ENCODE results near the gene ZNF738. TPM values are rescaled to one million over a fixed set of nuclear protein-coding genes. Genes with fewer than 3 reads are reported as not detected.
"Not testable (repeated sequence)": the region's sequence is repeated elsewhere in the genome, so short reads cannot be mapped to it uniquely, and the experiment has no call there.

Gene ZNF738
- total RNA-seq (19.9 TPM), polyA plus RNA-seq (ENCODE audit: insufficient read depth in 1 of 8, insufficient read length in 8 of 8, low replicate concordance in 1 of 8) (10 to 100 TPM; 16.3 to 22.0 (median 18.7) TPM)
- long read RNA-seq, donor 1, partial matches to known transcripts, result 10 of 13 reads
- long read RNA-seq, donor 1, other reads (novel, unspliced or antisense), result 0 of 13 reads
- long read RNA-seq, donor 2, partial matches to known transcripts, result 0 of 2 reads
- long read RNA-seq, donor 2, other reads (novel, unspliced or antisense), result 0 of 2 reads
- long read RNA-seq, donor 3, partial matches to known transcripts, result 25 of 30 reads
- long read RNA-seq, donor 3, other reads (novel, unspliced or antisense), result 0 of 30 reads
- long read RNA-seq, donor 4, partial matches to known transcripts, result 7 of 8 reads
- long read RNA-seq, donor 4, other reads (novel, unspliced or antisense), result 0 of 8 reads
- long read RNA-seq, donor 5, transcript ZNF738-201 (5 exons, 2,442 nt), result major isoform, 8 of 14 reads
- long read RNA-seq, donor 5, transcript ZNF738-202 (5 exons, 1,142 nt), result minor isoform, 5 of 14 reads
- long read RNA-seq, donor 5, partial matches to known transcripts, result 0 of 14 reads
- long read RNA-seq, donor 5, other reads (novel, unspliced or antisense), result 0 of 14 reads
- long read RNA-seq, donor 6, transcript ZNF738-201 (5 exons, 2,442 nt), result major isoform, 7 of 10 reads
- long read RNA-seq, donor 6, partial matches to known transcripts, result 0 of 10 reads
- long read RNA-seq, donor 6, other reads (novel, unspliced or antisense), result 0 of 10 reads
- long read RNA-seq, donor 7, transcript ZNF738-202 (5 exons, 1,142 nt), result major isoform, 7 of 9 reads
- long read RNA-seq, donor 7, partial matches to known transcripts, result 0 of 9 reads
- long read RNA-seq, donor 7, other reads (novel, unspliced or antisense), result 0 of 9 reads
- long read RNA-seq, donor 8, transcript ZNF738-201 (5 exons, 2,442 nt), result major isoform, 5 of 17 reads
- long read RNA-seq, donor 8, partial matches to known transcripts, result 8 of 17 reads
- long read RNA-seq, donor 8, other reads (novel, unspliced or antisense), result 0 of 17 reads
- long read RNA-seq, donor 9, result 0 reads
- long read RNA-seq, donor 10, partial matches to known transcripts, result 5 of 11 reads
- long read RNA-seq, donor 10, other reads (novel, unspliced or antisense), result 0 of 11 reads
- long read RNA-seq, donor 11, partial matches to known transcripts, result 0 of 1 reads
- long read RNA-seq, donor 11, other reads (novel, unspliced or antisense), result 0 of 1 reads

- Histone ChIP-seq H3K4me3 (ENCODE audit: low read length) (peak within 1 kb of the TSS; percentile 69), H3K36me3 (ENCODE audit: control insufficient read depth, insufficient read depth, low read length) (peaks cover 21% of the 10 kb centered on the region), H3K27ac (ENCODE audit: low read length) (peak within 1 kb of the TSS; percentile 94), H3K4me1 (ENCODE audit: control insufficient read depth, insufficient read depth, low read length) (no peaks in the 10 kb centered on the region), H3K27me3 (ENCODE audit: control insufficient read depth, insufficient read depth, low read length) (no peaks in the 10 kb centered on the region), H3K9me3 (replicated peaks; ENCODE audit: control insufficient read depth, low read depth, low read length) (peaks cover 2% of the 10 kb centered on the region)
- DNase-seq, result peak; percentile 99
- 0% methylated on average over 27 of the region's 36 CpGs for whole genome bisulfite sequencing (ENCODE audit: insufficient coverage)
Measured at GRCh38 chr19:21358768-21359451, at the start of gene ZNF738. ZNF738 (plus strand) TSS chr19:21359000; CDS start chr19:21359141, 141 bp downstream.

- H3K4me3 ChIP-seq (ENCODE audit: low read length); H3K4me1 ChIP-seq (ENCODE audit: control insufficient read depth, insufficient read depth, low read length); H3K27ac ChIP-seq (ENCODE audit: low read length); H3K9me3 ChIP-seq (replicated peaks; ENCODE audit: control insufficient read depth, low read depth, low read length); DNase-seq; H3K27me3 ChIP-seq (ENCODE audit: control insufficient read depth, insufficient read depth, low read length): not testable (repeated sequence)
- WGBS (ENCODE audit: insufficient coverage), result 92% methylated on average over 2 of the region's 2 CpGs
- H3K36me3 ChIP-seq (ENCODE audit: control insufficient read depth, insufficient read depth, low read length), result peaks cover 12% of the 10 kb centered on the region
Measured at GRCh38 chr19:21312807-21313206, 46.0 kb upstream of the ZNF738 start.

GRCh38 chr19:21314676-21315075, 44.1 kb upstream of the ZNF738 start:
- peaks cover 6% of the 10 kb centered on the region for H3K36me3 ChIP-seq (ENCODE audit: control insufficient read depth, insufficient read depth, low read length)
- H3K4me3 ChIP-seq (ENCODE audit: low read length), result no peak overlapping the region
- H3K27ac ChIP-seq (ENCODE audit: low read length), result no peak overlapping the region
- H3K27me3 ChIP-seq (ENCODE audit: control insufficient read depth, insufficient read depth, low read length), result no peaks in the 10 kb centered on the region
- DNase-seq, result no peak
- no peaks in the 10 kb centered on the region for H3K4me1 ChIP-seq (ENCODE audit: control insufficient read depth, insufficient read depth, low read length)
- no peaks in the 10 kb centered on the region for H3K9me3 ChIP-seq (replicated peaks; ENCODE audit: control insufficient read depth, low read depth, low read length)
- no CpG with 5 or more reads among the region's 1 CpG for WGBS (ENCODE audit: insufficient coverage)

- peaks cover 6% of the 10 kb centered on the region for H3K36me3 ChIP-seq (ENCODE audit: control insufficient read depth, insufficient read depth, low read length)
- DNase-seq, result peak; percentile 5
- 43% methylated on average over 1 of the region's 1 CpG for WGBS (ENCODE audit: insufficient coverage)
- H3K27ac ChIP-seq (ENCODE audit: low read length), result no peak overlapping the region
- no peaks in the 10 kb centered on the region for H3K27me3 ChIP-seq (ENCODE audit: control insufficient read depth, insufficient read depth, low read length)
- no peaks in the 10 kb centered on the region for H3K4me1 ChIP-seq (ENCODE audit: control insufficient read depth, insufficient read depth, low read length)
- no peak overlapping the region for H3K4me3 ChIP-seq (ENCODE audit: low read length)
- no peaks in the 10 kb centered on the region for H3K9me3 ChIP-seq (replicated peaks; ENCODE audit: control insufficient read depth, low read depth, low read length)
Measured at GRCh38 chr19:21317821-21318220, 41.0 kb upstream of the ZNF738 start.

GRCh38 chr19:21321134-21321533, 37.7 kb upstream of the ZNF738 start:
- H3K4me1 ChIP-seq (ENCODE audit: control insufficient read depth, insufficient read depth, low read length), result no peaks in the 10 kb centered on the region
- no peaks in the 10 kb centered on the region for H3K27me3 ChIP-seq (ENCODE audit: control insufficient read depth, insufficient read depth, low read length)
- no peak for DNase-seq
- H3K36me3 ChIP-seq (ENCODE audit: control insufficient read depth, insufficient read depth, low read length), result peaks cover 2% of the 10 kb centered on the region
- 95% methylated on average over 3 of the region's 4 CpGs for WGBS (ENCODE audit: insufficient coverage)
- H3K27ac ChIP-seq (ENCODE audit: low read length), result no peak overlapping the region
- H3K4me3 ChIP-seq (ENCODE audit: low read length), result no peak overlapping the region
- H3K9me3 ChIP-seq (replicated peaks; ENCODE audit: control insufficient read depth, low read depth, low read length), result peaks cover 2% of the 10 kb centered on the region

- no peak overlapping the region for H3K4me3 ChIP-seq (ENCODE audit: low read length)
- 92% methylated on average over 1 of the region's 4 CpGs for WGBS (ENCODE audit: insufficient coverage)
- no peak overlapping the region for H3K27ac ChIP-seq (ENCODE audit: low read length)
- H3K4me1 ChIP-seq (ENCODE audit: control insufficient read depth, insufficient read depth, low read length), result no peaks in the 10 kb centered on the region
- H3K36me3 ChIP-seq (ENCODE audit: control insufficient read depth, insufficient read depth, low read length), result peaks cover 7% of the 10 kb centered on the region
- H3K9me3 ChIP-seq (replicated peaks; ENCODE audit: control insufficient read depth, low read depth, low read length), result peaks cover 6% of the 10 kb centered on the region
- no peak for DNase-seq
- no peaks in the 10 kb centered on the region for H3K27me3 ChIP-seq (ENCODE audit: control insufficient read depth, insufficient read depth, low read length)
Measured at GRCh38 chr19:21321996-21322395, 36.8 kb upstream of the ZNF738 start.

- Histone ChIP-seq H3K4me3 (ENCODE audit: low read length) (no peak overlapping the region), H3K27ac (ENCODE audit: low read length) (no peak overlapping the region), H3K9me3 (replicated peaks; ENCODE audit: control insufficient read depth, low read depth, low read length) (peaks cover 6% of the 10 kb centered on the region), H3K36me3 (ENCODE audit: control insufficient read depth, insufficient read depth, low read length) (peaks cover 5% of the 10 kb centered on the region), H3K4me1 (ENCODE audit: control insufficient read depth, insufficient read depth, low read length) (no peaks in the 10 kb centered on the region), H3K27me3 (ENCODE audit: control insufficient read depth, insufficient read depth, low read length) (no peaks in the 10 kb centered on the region)
- DNase-seq, result no peak
- WGBS (ENCODE audit: insufficient coverage), result 77% methylated on average over 4 of the region's 8 CpGs
Measured at GRCh38 chr19:21322528-21322927, 36.3 kb upstream of the ZNF738 start.

GRCh38 chr19:21323000-21323399, 35.8 kb upstream of the ZNF738 start:
- no peak for DNase-seq
- no peaks in the 10 kb centered on the region for H3K27me3 ChIP-seq (ENCODE audit: control insufficient read depth, insufficient read depth, low read length)
- no CpG with 5 or more reads among the region's 2 CpGs for WGBS (ENCODE audit: insufficient coverage)
- H3K4me3 ChIP-seq (ENCODE audit: low read length), result no peak overlapping the region
- H3K9me3 ChIP-seq (replicated peaks; ENCODE audit: control insufficient read depth, low read depth, low read length), result peaks cover 6% of the 10 kb centered on the region
- peaks cover 3% of the 10 kb centered on the region for H3K4me1 ChIP-seq (ENCODE audit: control insufficient read depth, insufficient read depth, low read length)
- H3K36me3 ChIP-seq (ENCODE audit: control insufficient read depth, insufficient read depth, low read length), result peaks cover 7% of the 10 kb centered on the region
- no peak overlapping the region for H3K27ac ChIP-seq (ENCODE audit: low read length)

- Histone ChIP-seq H3K27ac (ENCODE audit: low read length) (no peak overlapping the region), H3K36me3 (ENCODE audit: control insufficient read depth, insufficient read depth, low read length) (peaks cover 7% of the 10 kb centered on the region), H3K4me3 (ENCODE audit: low read length) (no peak overlapping the region), H3K9me3 (replicated peaks; ENCODE audit: control insufficient read depth, low read depth, low read length) (peaks cover 6% of the 10 kb centered on the region), H3K27me3 (ENCODE audit: control insufficient read depth, insufficient read depth, low read length) (no peaks in the 10 kb centered on the region), H3K4me1 (ENCODE audit: control insufficient read depth, insufficient read depth, low read length) (peaks cover 8% of the 10 kb centered on the region)
- WGBS (ENCODE audit: insufficient coverage), result no CpG with 5 or more reads among the region's 2 CpGs
- DNase-seq, result no peak
Measured at GRCh38 chr19:21326169-21326568, 32.6 kb upstream of the ZNF738 start.

All from muscle of leg (tissue), 16 donors.